Tibial nerve (tissue), 4 donors: ENCODE measurements around the gene ATP6V0B. TPM values are rescaled to one million over a fixed set of nuclear protein-coding genes. Genes with fewer than 3 reads are reported as not detected.

Source experiments
- DNase-seq, 2 donors: peaks; one replicate each; pipeline ENCODE4 v3.0.0-alpha.2; 2019; ENCODE audit warnings: low spot score in 2 of 2
- H3K27ac ChIP-seq, 4 donors: fragments of 200-600 bp; sonication (generic) in 3 of 4; one replicate each; pipeline ENCODE4 v1.5.1; 2017 to 2019; ENCODE audit warnings: mild to moderate bottlenecking in 1 of 4
- H3K27me3 ChIP-seq, 2 donors: fragments of 200-600 bp; sonication (generic) in 1 of 2; one replicate each; pipeline versions ENCODE4 v1.5.1 to v1.6.0; 2017 to 2019
- H3K36me3 ChIP-seq, 3 donors: fragments of 200-600 bp; sonication (generic); one replicate each; pipeline ENCODE4 v1.5.1; 2018 to 2019
- H3K4me1 ChIP-seq, 4 donors: fragments of 200-600 bp; sonication (generic) in 3 of 4; one replicate each; pipeline ENCODE4 v1.5.1; 2017 to 2019
- H3K4me3 ChIP-seq, 4 donors: fragments of 200-600 bp; sonication (generic) in 3 of 4; one replicate each; pipeline ENCODE4 v1.5.1; 2017 to 2019; ENCODE audit warnings: mild to moderate bottlenecking in 1 of 4, moderate library complexity in 1 of 4
- H3K9me3 ChIP-seq, 4 donors: fragments of 200-600 bp; sonication (generic) in 3 of 4; one replicate each; pipeline ENCODE4 v1.5.1; 2017 to 2019
- CTCF ChIP-seq, 5 experiments: fragments of 200-600 bp in 3 of 5; fragments of 450-650 bp in 2 of 5; sonication (generic) in 3 of 5; IDR thresholded peaks; one replicate each; pipeline ENCODE4 v1.5.1; 2016 to 2019; ENCODE audit warnings: antibody characterized with exemption in 5 of 5, mild to moderate bottlenecking in 3 of 5, moderate library complexity in 2 of 5
- EP300 ChIP-seq, 2 donors: sonication (generic); formaldehyde crosslinking; IDR thresholded peaks; one replicate each; pipeline ENCODE4 v1.6.1; 2017; ENCODE audit warnings: antibody characterized with exemption in 2 of 2, mild to moderate bottlenecking in 1 of 2
- POLR2A ChIP-seq, 2 donors: fragments of 450-650 bp; IDR thresholded peaks; one replicate each; pipeline ENCODE4 v1.6.1; 2017; ENCODE audit warnings: antibody characterized with exemption in 2 of 2, mild to moderate bottlenecking in 2 of 2, moderate library complexity in 2 of 2
- WGBS, 2 donors: methylation state at CpG; one replicate each; pipeline ENCODE4 v1.1.5; 2018; 5-methylcytosine and 5-hydroxymethylcytosine counted together
- total RNA-seq, 4 donors: library from RNA; depleted of rRNA; stranded (reverse); fragments of >200 nt; gene quantifications; one replicate each; pipeline ENCODE4 v1.1.0, GENCODE V29; 2016

The ATP6V0B gene
- total RNA-seq, 4 donors from 2014 or later, result 101 to 132 (median 113) TPM

GRCh38 chr1:43973981-43974442, 748 bp upstream of the ATP6V0B start:
- peaks cover 0 to 42% (median 0%) of the 10 kb centered on the region in 3 donors for H3K36me3 ChIP-seq
- TF ChIP-seq CTCF (IDR thresholded peaks at IDR 0.05), result no peak
- TF ChIP-seq POLR2A (IDR thresholded peaks at IDR 0.05), result no peak
- no peak for TF ChIP-seq EP300 (IDR thresholded peaks at IDR 0.05)
- WGBS, 2 donors, result 43 to 46% methylated on average over 9 of the region's 9 CpGs
- no peaks in the 10 kb centered on the region for H3K9me3 ChIP-seq
- no peak for DNase-seq
- no peaks in the 10 kb centered on the region for H3K27me3 ChIP-seq
- H3K4me3 ChIP-seq, result peak overlapping the region; percentile 72 to 91 (median 82)
- H3K27ac ChIP-seq, result peak overlapping the region; percentile 66 to 95 (median 94)
- H3K4me1 ChIP-seq, result peaks cover 3 to 65% (median 29%) of the 10 kb centered on the region in 4 donors

DNA sequence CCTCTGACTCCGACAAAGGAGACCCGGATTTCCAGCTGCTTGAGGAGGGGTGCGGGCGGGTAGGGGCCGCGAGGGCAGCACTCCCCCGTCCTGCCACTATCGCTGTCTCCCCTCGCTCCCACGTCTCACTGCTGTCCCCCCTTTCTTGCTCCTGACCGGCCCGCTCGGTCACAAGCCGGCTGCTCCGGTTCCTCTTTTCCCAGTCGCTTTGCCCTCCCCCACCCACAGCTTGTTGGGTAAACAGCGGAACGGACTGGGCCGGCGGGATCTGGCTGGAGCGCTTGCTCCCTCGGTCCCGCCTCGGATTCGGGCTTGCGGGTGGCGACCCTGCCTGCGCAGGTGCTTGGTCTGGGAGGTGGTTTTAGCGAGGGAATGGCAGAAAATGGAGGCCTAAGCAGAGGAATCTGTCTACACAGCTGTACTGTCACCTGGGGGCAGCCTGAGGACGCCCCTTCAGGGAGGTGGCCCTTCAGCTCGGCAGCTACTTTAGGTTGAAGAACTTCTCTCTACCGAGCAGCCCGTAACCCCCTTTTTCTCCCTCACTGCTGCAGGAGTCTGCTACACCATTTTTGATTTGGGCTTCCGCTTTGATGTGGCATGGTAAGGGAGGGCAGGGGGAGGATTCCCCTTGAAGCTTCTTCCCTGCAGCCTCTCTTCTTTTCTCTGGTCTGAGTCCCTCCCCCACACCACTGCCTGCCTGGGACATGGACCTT, 645 bp downstream of the ATP6V0B start:
- Histone ChIP-seq H3K27me3 (no peaks in the 10 kb centered on the region), H3K9me3 (no peaks in the 10 kb centered on the region), H3K4me3 (peak overlapping the region; percentile 72 to 91 (median 82)), H3K4me1 (peaks cover 3 to 67% (median 32%) of the 10 kb centered on the region in 4 donors), H3K27ac (peak overlapping the region; percentile 66 to 95 (median 94)), H3K36me3 (peaks cover 0 to 42% (median 0%) of the 10 kb centered on the region in 3 donors)
- no peak for TF ChIP-seq CTCF (IDR thresholded peaks at IDR 0.05)
- 1 to 3% methylated on average over 28 to 34 of the region's 34 CpGs for WGBS, 2 donors
- DNase-seq, result peak in 1 of 2 donors; percentile 59

DNA sequence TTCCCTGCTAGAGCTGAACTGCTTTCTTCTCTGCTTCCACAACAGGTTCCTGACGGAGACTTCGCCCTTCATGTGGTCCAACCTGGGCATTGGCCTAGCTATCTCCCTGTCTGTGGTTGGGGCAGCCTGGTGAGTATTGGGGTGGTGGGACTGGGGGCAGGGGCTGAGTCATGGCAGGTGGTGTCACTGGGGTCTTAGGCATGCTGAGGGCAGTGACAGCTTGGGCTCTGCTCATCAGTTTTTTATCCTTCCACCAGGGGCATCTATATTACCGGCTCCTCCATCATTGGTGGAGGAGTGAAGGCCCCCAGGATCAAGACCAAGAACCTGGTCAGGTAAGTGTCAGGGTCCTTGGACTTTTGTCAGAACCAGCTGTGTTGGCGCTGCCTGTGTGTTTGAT, 1.3 kb downstream of the ATP6V0B start:
- WGBS, 2 donors, result 78 to 81% methylated on average over 3 to 4 of the region's 4 CpGs
- Histone ChIP-seq H3K27ac (peak overlapping the region in 3 of 4 donors; percentile 92 to 95 (median 95)), H3K27me3 (no peaks in the 10 kb centered on the region), H3K4me3 (peak overlapping the region; percentile 72 to 91 (median 82)), H3K4me1 (peaks cover 0 to 67% (median 28%) of the 10 kb centered on the region in 4 donors), H3K9me3 (no peaks in the 10 kb centered on the region), H3K36me3 (peaks cover 0 to 42% (median 0%) of the 10 kb centered on the region in 3 donors)
- no peak for DNase-seq
- TF ChIP-seq EP300 (IDR thresholded peaks at IDR 0.05) (no peak), POLR2A (IDR thresholded peaks at IDR 0.05) (no peak), CTCF (IDR thresholded peaks at IDR 0.05) (no peak)

GRCh38 chr1:43976890-43977289, 2.1 kb downstream of the ATP6V0B start:
- DNase-seq, result no peak
- Histone ChIP-seq H3K27me3 (no peaks in the 10 kb centered on the region), H3K9me3 (no peaks in the 10 kb centered on the region), H3K4me1 (peaks cover 0 to 60% (median 28%) of the 10 kb centered on the region in 4 donors), H3K27ac (no peak overlapping the region), H3K4me3 (no peak overlapping the region), H3K36me3 (peaks cover 0 to 42% (median 0%) of the 10 kb centered on the region in 3 donors)
- TF ChIP-seq CTCF (IDR thresholded peaks at IDR 0.05) (no peak), POLR2A (IDR thresholded peaks at IDR 0.05) (no peak), EP300 (IDR thresholded peaks at IDR 0.05) (no peak)
- 89 to 92% methylated on average over 8 of the region's 8 CpGs for WGBS, 2 donors
